ENCODE results near the gene SLC1A2.

- TF ChIP-seq CTCF (conservative IDR thresholded peaks at IDR 0.05; ENCODE audit: low read length), result no peak
- TF ChIP-seq EZH2phosphoT487 (IDR thresholded peaks at IDR 0.05; ENCODE audit: borderline replicate concordance, low read depth, low read length), result no peak
Observed at GRCh38 chr11:35295751-35296150, 123.6 kb downstream of the SLC1A2 start.
